ENCODE data around the gene LDB3. TPM values are rescaled to one million over a fixed set of nuclear protein-coding genes. Genes with fewer than 3 reads are reported as not detected.
"Not testable (repeated sequence)": the region's sequence is repeated elsewhere in the genome, so short reads cannot be mapped to it uniquely, and the experiment has no call there.

LDB3 gene
- total and polyA plus RNA-seq, 11 donors, result 165 to 1,759 (median 1,273) TPM

DNA sequence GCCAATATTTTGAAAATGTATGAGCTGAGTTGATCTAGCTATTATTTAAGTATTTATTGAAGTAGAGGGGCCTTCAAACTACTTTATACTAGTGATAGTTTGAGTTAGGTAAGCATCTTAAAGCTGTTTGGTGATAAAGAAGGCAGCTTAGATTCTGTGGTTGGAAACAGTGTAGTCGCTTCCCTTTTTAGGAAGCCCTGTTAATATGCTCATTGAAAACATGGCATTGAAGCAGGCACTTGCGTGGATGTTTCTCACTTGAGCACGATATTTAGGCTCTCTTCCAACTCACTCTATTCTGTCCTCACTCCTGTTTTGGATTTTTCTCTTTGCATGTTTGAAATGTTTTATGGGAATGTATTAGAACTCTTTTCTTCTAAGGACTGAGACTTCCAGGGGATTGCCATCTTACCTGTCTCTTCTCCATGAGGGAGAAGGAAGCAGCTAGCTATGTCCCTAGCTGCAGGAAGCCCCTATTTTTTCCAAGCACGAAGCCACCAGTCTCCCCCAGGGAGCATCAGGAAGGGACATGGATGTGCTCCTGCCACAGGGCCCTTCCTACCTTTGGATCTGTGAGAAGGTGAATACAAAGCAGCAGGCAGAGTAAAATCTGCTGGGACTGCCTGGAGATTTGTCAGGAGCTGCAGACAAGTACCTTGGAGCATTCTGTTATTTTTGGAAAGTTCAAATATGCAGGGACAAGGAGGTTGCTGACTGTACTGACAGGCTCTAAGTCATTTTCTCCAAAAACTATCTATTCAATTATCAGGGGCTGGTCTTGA, 66.1 kb downstream of the LDB3 start:
- WGBS, 4 donors, result 32 to 50% (median 34%) methylated on average over 4 of the region's 4 CpGs
- DNase-seq (no peak), ATAC-seq (no peak)
- Histone ChIP-seq H3K9me3 (no peaks in the 10 kb centered on the region), H3K27me3 (peaks cover 0 to 7% (median 0%) of the 10 kb centered on the region in 9 donors), H3K4me3 (no peak overlapping the region), H3K4me1 (peaks cover 0 to 50% (median 27%) of the 10 kb centered on the region in 12 donors), H3K27ac (peak overlapping the region; percentile 58 to 94 (median 90)), H3K36me3 (peaks cover 0 to 25% (median 3%) of the 10 kb centered on the region in 9 donors)
- intact Hi-C loops (cut with DNase I), result loop anchor here in 1 of 10 donors (5.0 kb wide), 1 partner anchor 168 kb away; no protein-coding TSS in a partner anchor
- no peak for TF ChIP-seq POLR2A (IDR thresholded peaks at IDR 0.05)
- TF ChIP-seq, protein P1, sequence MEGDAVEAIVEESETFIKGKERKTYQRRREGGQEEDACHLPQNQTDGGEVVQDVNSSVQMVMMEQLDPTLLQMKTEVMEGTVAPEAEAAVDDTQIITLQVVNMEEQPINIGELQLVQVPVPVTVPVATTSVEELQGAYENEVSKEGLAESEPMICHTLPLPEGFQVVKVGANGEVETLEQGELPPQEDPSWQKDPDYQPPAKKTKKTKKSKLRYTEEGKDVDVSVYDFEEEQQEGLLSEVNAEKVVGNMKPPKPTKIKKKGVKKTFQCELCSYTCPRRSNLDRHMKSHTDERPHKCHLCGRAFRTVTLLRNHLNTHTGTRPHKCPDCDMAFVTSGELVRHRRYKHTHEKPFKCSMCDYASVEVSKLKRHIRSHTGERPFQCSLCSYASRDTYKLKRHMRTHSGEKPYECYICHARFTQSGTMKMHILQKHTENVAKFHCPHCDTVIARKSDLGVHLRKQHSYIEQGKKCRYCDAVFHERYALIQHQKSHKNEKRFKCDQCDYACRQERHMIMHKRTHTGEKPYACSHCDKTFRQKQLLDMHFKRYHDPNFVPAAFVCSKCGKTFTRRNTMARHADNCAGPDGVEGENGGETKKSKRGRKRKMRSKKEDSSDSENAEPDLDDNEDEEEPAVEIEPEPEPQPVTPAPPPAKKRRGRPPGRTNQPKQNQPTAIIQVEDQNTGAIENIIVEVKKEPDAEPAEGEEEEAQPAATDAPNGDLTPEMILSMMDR (IDR thresholded peaks at IDR 0.05), result no peak

GRCh38 chr10:86735278-86735677, 67.0 kb downstream of the LDB3 start:
- H3K27me3 ChIP-seq, result not testable (repeated sequence)
- peak overlapping the region in 4 of 12 donors; percentile 13 to 94 (median 90) for H3K27ac ChIP-seq
- 86 to 96% (median 92%) methylated on average over 4 of the region's 4 CpGs for WGBS, 4 donors

GRCh38 chr10:86742230-86742629, 73.9 kb downstream of the LDB3 start:
- TF ChIP-seq, protein P1 (IDR thresholded peaks at IDR 0.05), result no peak
- no peak for TF ChIP-seq POLR2A (IDR thresholded peaks at IDR 0.05)
- peak overlapping the region in 5 of 12 donors; percentile 7 to 85 (median 26) for H3K27ac ChIP-seq
- H3K36me3 ChIP-seq, result no peaks in the 10 kb centered on the region
- ATAC-seq (peak; percentile 19 to 40 (median 28)), DNase-seq (no peak)
- intact Hi-C loops (cut with DNase I), result loop anchor here in 1 of 10 donors (5.0 kb wide), 1 partner anchor 155 kb away; no protein-coding TSS in a partner anchor
- peaks cover 0 to 32% (median 7%) of the 10 kb centered on the region in 9 donors for H3K27me3 ChIP-seq
- 61 to 89% (median 66%) methylated on average over 1 of the region's 1 CpG for WGBS, 4 donors
- H3K9me3 ChIP-seq, result no peaks in the 10 kb centered on the region
- H3K4me3 ChIP-seq, result no peak overlapping the region
- peaks cover 0 to 10% (median 0%) of the 10 kb centered on the region in 12 donors for H3K4me1 ChIP-seq

More at GRCh38 chr10:86735278-86735677, 67.0 kb downstream of the LDB3 start:
- DNase-seq; intact Hi-C loops (cut with DNase I); H3K4me3 ChIP-seq; H3K9me3 ChIP-seq; ATAC-seq: not testable (repeated sequence)
- Histone ChIP-seq H3K4me1 (peaks cover 0 to 41% (median 24%) of the 10 kb centered on the region in 12 donors), H3K36me3 (peaks cover 0 to 23% (median 0%) of the 10 kb centered on the region in 9 donors)

- H3K9me3 ChIP-seq, result no peaks in the 10 kb centered on the region
- no peaks in the 10 kb centered on the region for H3K36me3 ChIP-seq
- peaks cover 0 to 11% (median 4%) of the 10 kb centered on the region in 12 donors for H3K4me1 ChIP-seq
- H3K27ac ChIP-seq, result peak overlapping the region in 7 of 12 donors; percentile 10 to 85 (median 32)
- ATAC-seq (peak in 1 of 4 donors; percentile 3), DNase-seq (no peak)
- 70 to 82% (median 74%) methylated on average over 7 of the region's 7 CpGs for WGBS, 4 donors
- intact Hi-C loops (cut with DNase I), result loop anchor here in 1 of 10 donors (5.0 kb wide), 1 partner anchor 153 kb away; no protein-coding TSS in a partner anchor
- H3K27me3 ChIP-seq, result peaks cover 0 to 30% (median 7%) of the 10 kb centered on the region in 9 donors
- TF ChIP-seq POLR2A (IDR thresholded peaks at IDR 0.05), result no peak
- TF ChIP-seq, protein P1 (IDR thresholded peaks at IDR 0.05), result no peak
- H3K4me3 ChIP-seq, result no peak overlapping the region
These were observed 75.9 kb downstream of the LDB3 start for GRCh38 chr10:86744067-86744725.

All from heart left ventricle (tissue), 16 donors.